Loucy (cell line): ENCODE measurements around the gene WASL.

Experiments used
- H2AFZ ChIP-seq: fragments of 200-600 bp; sonication (generic); 2 replicates; pipeline ENCODE4 v1.6.0; 2016; ENCODE audit warnings: antibody characterized with exemption, mild to moderate bottlenecking, low read length, moderate library complexity
- H3F3A ChIP-seq: fragments of 200-600 bp; 2 replicates; pipeline ENCODE4 v1.6.0; 2016; ENCODE audit warnings: antibody characterized with exemption, low read depth, mild to moderate bottlenecking
- H3K27me3 ChIP-seq: fragments of 200-600 bp; sonication (generic); 2 replicates; pipeline ENCODE4 v1.6.1; 2014; ENCODE audit warnings: low read length, mild to moderate bottlenecking; ENCODE audit not compliant: insufficient read depth, poor library complexity, severe bottlenecking
- H3K36me3 ChIP-seq: fragments of 200-600 bp; sonication (generic); 2 replicates; pipeline ENCODE4 v1.6.1; 2016; ENCODE audit warnings: low read length; ENCODE audit not compliant: insufficient read depth
- H3K4me1 ChIP-seq: fragments of 200-600 bp; sonication (generic); 2 replicates; pipeline ENCODE4 v1.5.1; 2014; ENCODE audit warnings: low read length, mild to moderate bottlenecking; ENCODE audit not compliant: insufficient read depth, poor library complexity, severe bottlenecking
- H3K4me2 ChIP-seq: fragments of 200-600 bp; sonication (generic); 2 replicates; pipeline ENCODE4 v1.6.0; 2014; ENCODE audit warnings: antibody characterized with exemption, low read length, low read depth, mild to moderate bottlenecking; ENCODE audit not compliant: poor library complexity, severe bottlenecking
- H3K4me3 ChIP-seq: fragments of 200-600 bp; sonication (generic); 2 replicates; pipeline ENCODE4 v1.5.1; 2014; ENCODE audit warnings: low read length, mild to moderate bottlenecking, mixed read lengths; ENCODE audit not compliant: poor library complexity, severe bottlenecking
- H3K79me2 ChIP-seq: fragments of 200-600 bp; sonication (generic); 2 replicates; pipeline ENCODE4 v1.6.1; 2014; ENCODE audit warnings: low read length; ENCODE audit not compliant: insufficient read depth
- H3K9ac ChIP-seq: fragments of 200-600 bp; sonication (generic); 2 replicates; pipeline ENCODE4 v1.6.0; 2014; ENCODE audit warnings: mild to moderate bottlenecking, low read depth, low read length, moderate library complexity; ENCODE audit not compliant: poor library complexity, severe bottlenecking
- H3K9me2 ChIP-seq: fragments of 200-600 bp; sonication (generic); replicated peaks from 2 replicates; pipeline ENCODE4 v1.6.1; 2016; ENCODE audit warnings: low read depth, low read length, mixed read lengths
- H3K9me3 ChIP-seq: fragments of 200-600 bp; sonication (generic); 2 replicates; pipeline ENCODE4 v1.6.1; 2014; ENCODE audit warnings: mild to moderate bottlenecking, antibody characterized with exemption, low read length, low read depth; ENCODE audit not compliant: insufficient read depth
- H4K20me1 ChIP-seq: fragments of 200-600 bp; sonication (generic); 2 replicates; pipeline ENCODE4 v1.6.0; 2014; ENCODE audit warnings: antibody characterized with exemption, low read length, mild to moderate bottlenecking; ENCODE audit not compliant: insufficient read depth, poor library complexity, severe bottlenecking
- EZH2phosphoT487 ChIP-seq: fragments of 200-600 bp; IDR thresholded peaks from 2 replicates; pipeline ENCODE4 v1.6.1; 2018; ENCODE audit warnings: antibody characterized with exemption, mild to moderate bottlenecking, moderate library complexity, borderline replicate concordance
- TF ChIP-seq, protein P1 (sequence below): fragments of 200-600 bp; sonication (generic); conservative IDR thresholded peaks from 2 replicates; pipeline ENCODE4 v1.5.1; 2014; ENCODE audit warnings: mild to moderate bottlenecking, antibody characterized with exemption, low read length

The WASL gene

GRCh38 chr7:123656544-123657303 lies 92.1 kb downstream of the WASL start:
- no peaks in the 10 kb centered on the region for H3K27me3 ChIP-seq
- no peaks in the 10 kb centered on the region for H3K36me3 ChIP-seq
- H3K4me2 ChIP-seq, result no peak overlapping the region
- no peak overlapping the region for H3K4me3 ChIP-seq
- no peaks in the 10 kb centered on the region for H3K4me1 ChIP-seq
- no peak for TF ChIP-seq EZH2phosphoT487
- TF ChIP-seq, protein P1, sequence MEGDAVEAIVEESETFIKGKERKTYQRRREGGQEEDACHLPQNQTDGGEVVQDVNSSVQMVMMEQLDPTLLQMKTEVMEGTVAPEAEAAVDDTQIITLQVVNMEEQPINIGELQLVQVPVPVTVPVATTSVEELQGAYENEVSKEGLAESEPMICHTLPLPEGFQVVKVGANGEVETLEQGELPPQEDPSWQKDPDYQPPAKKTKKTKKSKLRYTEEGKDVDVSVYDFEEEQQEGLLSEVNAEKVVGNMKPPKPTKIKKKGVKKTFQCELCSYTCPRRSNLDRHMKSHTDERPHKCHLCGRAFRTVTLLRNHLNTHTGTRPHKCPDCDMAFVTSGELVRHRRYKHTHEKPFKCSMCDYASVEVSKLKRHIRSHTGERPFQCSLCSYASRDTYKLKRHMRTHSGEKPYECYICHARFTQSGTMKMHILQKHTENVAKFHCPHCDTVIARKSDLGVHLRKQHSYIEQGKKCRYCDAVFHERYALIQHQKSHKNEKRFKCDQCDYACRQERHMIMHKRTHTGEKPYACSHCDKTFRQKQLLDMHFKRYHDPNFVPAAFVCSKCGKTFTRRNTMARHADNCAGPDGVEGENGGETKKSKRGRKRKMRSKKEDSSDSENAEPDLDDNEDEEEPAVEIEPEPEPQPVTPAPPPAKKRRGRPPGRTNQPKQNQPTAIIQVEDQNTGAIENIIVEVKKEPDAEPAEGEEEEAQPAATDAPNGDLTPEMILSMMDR, result no peak
- H3K79me2 ChIP-seq, result no peaks in the 10 kb centered on the region
- H3K9me2 ChIP-seq, result no peaks in the 10 kb centered on the region
- H4K20me1 ChIP-seq, result no peaks in the 10 kb centered on the region
- no peaks in the 10 kb centered on the region for H3K9me3 ChIP-seq
- H3F3A ChIP-seq, result no peaks in the 10 kb centered on the region
- H3K9ac ChIP-seq, result no peak overlapping the region
- H2AFZ ChIP-seq, result no peak overlapping the region

- Histone ChIP-seq H3K9me3 (no peaks in the 10 kb centered on the region), H3F3A (no peaks in the 10 kb centered on the region), H3K9ac (no peak within 1 kb of the TSS), H3K4me3 (no peak within 1 kb of the TSS), H3K9me2 (no peaks in the 10 kb centered on the region), H3K79me2 (no peaks in the 10 kb centered on the region), H3K4me2 (no peak within 1 kb of the TSS), H3K36me3 (no peaks in the 10 kb centered on the region), H4K20me1 (no peaks in the 10 kb centered on the region), H2AFZ (no peak within 1 kb of the TSS), H3K4me1 (no peaks in the 10 kb centered on the region), H3K27me3 (no peaks in the 10 kb centered on the region)
- TF ChIP-seq, protein P1, result no peak
- no peak for TF ChIP-seq EZH2phosphoT487
Observed at GRCh38 chr7:123655614-123656013, 93.2 kb downstream of the WASL start, which contains the start of gene LMOD2. Gene LMOD2 (plus strand): TSS chr7:123655866. CDS start chr7:123655964, 98 bp downstream.

- H3K9me3 ChIP-seq, result no peaks in the 10 kb centered on the region
- no peak overlapping the region for H3K4me2 ChIP-seq
- no peaks in the 10 kb centered on the region for H3K9me2 ChIP-seq
- no peaks in the 10 kb centered on the region for H4K20me1 ChIP-seq
- H3K36me3 ChIP-seq, result no peaks in the 10 kb centered on the region
- H3K79me2 ChIP-seq, result no peaks in the 10 kb centered on the region
- H2AFZ ChIP-seq, result no peak overlapping the region
- H3K4me3 ChIP-seq, result no peak overlapping the region
- TF ChIP-seq, protein P1, result no peak
- no peak for TF ChIP-seq EZH2phosphoT487
- no peaks in the 10 kb centered on the region for H3K4me1 ChIP-seq
- H3F3A ChIP-seq, result no peaks in the 10 kb centered on the region
- no peaks in the 10 kb centered on the region for H3K27me3 ChIP-seq
- H3K9ac ChIP-seq, result no peak overlapping the region
Observed at GRCh38 chr7:123653162-123653561, 95.6 kb downstream of the WASL start.
